Posterior cingulate gyrus (tissue), 11 donors: ENCODE measurements around the gene CHSY1.

Source experiments
- DNase-seq, 10 donors: peaks; one replicate each; pipeline versions ENCODE4 v3.0.0 to v3.0.0-alpha.2; 2020 to 2021; ENCODE audit warnings: mixed read lengths in 3 of 10
- intact Hi-C: fragments of 100-400 bp; cut with DNase I; formaldehyde crosslinking; loops from one replicate; pipeline ENCODE4 v1.15.1; 2023

The CHSY1 gene

GRCh38 chr15:101272584-101272983 is 20.7 kb upstream of the CHSY1 start:
- intact Hi-C loops = no loop called here
- peak in 1 of 10 donors; percentile 25 for DNase-seq

GRCh38 chr15:101269479-101270223 is 17.8 kb upstream of the CHSY1 start:
- peak in 1 of 10 donors; percentile 82 for DNase-seq
- intact Hi-C loops = no loop called here

- intact Hi-C loops = no loop called here
- DNase-seq = peak in 8 of 10 donors; percentile 40 to 96 (median 58)
Observed at GRCh38 chr15:101267320-101268104, 15.7 kb upstream of the CHSY1 start.

GRCh38 chr15:101266787-101267186 is 14.9 kb upstream of the CHSY1 start:
- intact Hi-C loops = no loop called here
- peak in 1 of 10 donors; percentile 49 for DNase-seq

GRCh38 chr15:101266034-101266433 is 14.2 kb upstream of the CHSY1 start:
- DNase-seq = peak in 2 of 10 donors; percentile 32 to 70
- intact Hi-C loops = no loop called here

- DNase-seq = peak in 1 of 10 donors; percentile 62
- intact Hi-C loops = no loop called here
Observed at GRCh38 chr15:101264911-101265641, 13.2 kb upstream of the CHSY1 start.

- no peak for DNase-seq
- intact Hi-C loops = no loop called here
Observed at GRCh38 chr15:101264011-101264410, 12.2 kb upstream of the CHSY1 start.

GRCh38 chr15:101262551-101262950 is 10.7 kb upstream of the CHSY1 start:
- DNase-seq = no peak
- intact Hi-C loops = no loop called here

GRCh38 chr15:101258238-101259144 is 6.6 kb upstream of the CHSY1 start:
- DNase-seq = peak in 8 of 10 donors; percentile 42 to 93 (median 70)
- intact Hi-C loops = loop anchor here (1.0 kb wide), 2 partner anchors 170 to 243 kb away; no protein-coding TSS in a partner anchor

- no peak for DNase-seq
- intact Hi-C loops = no loop called here
Observed at GRCh38 chr15:101256757-101257156, 4.9 kb upstream of the CHSY1 start.

- DNase-seq = no peak
- intact Hi-C loops = no loop called here
Observed at GRCh38 chr15:101255615-101256241, 3.9 kb upstream of the CHSY1 start.

- intact Hi-C loops = no loop called here
- no peak for DNase-seq
Observed at GRCh38 chr15:101255051-101255395, 3.2 kb upstream of the CHSY1 start.

GRCh38 chr15:101254157-101255050 is 2.6 kb upstream of the CHSY1 start:
- intact Hi-C loops = no loop called here
- no peak for DNase-seq

GRCh38 chr15:101252836-101253235 is 988 bp upstream of the CHSY1 start:
- no peak for DNase-seq
- intact Hi-C loops = no loop called here

GRCh38 chr15:101250873-101251829 is 697 bp downstream of the CHSY1 start:
- intact Hi-C loops = loop anchor here (2.0 kb wide), 1 partner anchor 648 kb away; the partner anchor contains the start of genes ASB7 and LINS1
- peak in 3 of 10 donors; percentile 28 to 46 (median 39) for DNase-seq

- intact Hi-C loops = loop anchor here (2.0 kb wide), 1 partner anchor 648 kb away; the partner anchor contains the start of genes ASB7 and LINS1
- DNase-seq = no peak
Observed at GRCh38 chr15:101250341-101250831, 1.5 kb downstream of the CHSY1 start.

- intact Hi-C loops = loop anchor here (10.0 kb wide), 1 partner anchor 623 kb away; no protein-coding TSS in a partner anchor
- DNase-seq = no peak
Observed at GRCh38 chr15:101248274-101248673, 3.6 kb downstream of the CHSY1 start.
